VCaP (cell line): ENCODE data around the gene CALR.
A peak's percentile ranks its signal among the peaks of the same experiment; 100 is the strongest.
"Not testable (repeated sequence)": the region's sequence is repeated elsewhere in the genome, so short reads cannot be mapped to it uniquely, and the experiment has no call there.

ENCODE experiments used
- H3K27ac ChIP-seq: fragments of 450-650 bp; 2 replicates; pipeline ENCODE4 v1.5.1; 2017
- CTCF ChIP-seq: fragments of 450-650 bp; conservative IDR thresholded peaks from 2 replicates; pipeline ENCODE4 v1.5.1; 2017; ENCODE audit warnings: mild to moderate bottlenecking, moderate library complexity

Gene CALR

GRCh38 chr19:12945479-12946091 is 7.2 kb downstream of the CALR start, which contains the start of gene RAD23A:
RAD23A (plus strand) TSS chr19:12945862; CDS start chr19:12945949, 87 bp downstream.
- no peak for TF ChIP-seq CTCF
- H3K27ac ChIP-seq, result peak within 1 kb of the TSS; percentile 96

- H3K27ac ChIP-seq, result peak overlapping the region; percentile 96
- no peak for TF ChIP-seq CTCF
Observed at GRCh38 chr19:12946092-12946721, 7.8 kb downstream of the CALR start.

- peak overlapping the region; percentile 96 for H3K27ac ChIP-seq
- TF ChIP-seq CTCF, result no peak
Observed at GRCh38 chr19:12946731-12947496, 8.5 kb downstream of the CALR start.

- peak overlapping the region; percentile 96; the same call in 1 of the 2 replicates for H3K27ac ChIP-seq
Observed at GRCh38 chr19:12947702-12948611, 9.5 kb downstream of the CALR start.

GRCh38 chr19:12948612-12949362 is 10.4 kb downstream of the CALR start:
- no peak for TF ChIP-seq CTCF
- H3K27ac ChIP-seq, result no peak overlapping the region

More at GRCh38 chr19:12947702-12948611, 9.5 kb downstream of the CALR start:
- TF ChIP-seq CTCF, result no peak

- no peak for TF ChIP-seq CTCF
- H3K27ac ChIP-seq, result no peak overlapping the region
Observed at GRCh38 chr19:12949363-12950283, 11.2 kb downstream of the CALR start.

GRCh38 chr19:12952050-12952449 is 13.6 kb downstream of the CALR start:
- H3K27ac ChIP-seq, result not testable (repeated sequence)
